Activated CD8-positive, alpha-beta T cell treated with anti-CD3 and anti-CD28 coated beads for 36 hours (primary cell): Measurements from ENCODE around the gene CAV3. TPM values are rescaled to one million over a fixed set of nuclear protein-coding genes. Genes with fewer than 3 reads are reported as not detected.

Experiments
- ATAC-seq: fragments of 200-7000 bp; cut with Tn5 transposase; one replicate; pipeline ENCODE4 v1.10.0; 2021; ENCODE audit warnings: mild to moderate bottlenecking, moderate library complexity
- CTCF ChIA-PET: fragments of 350-600 bp; sonication (Branson Sonifier 250); formaldehyde crosslinking; loops from one replicate; lab custom pipeline; 2021; ENCODE audit warnings: antibody characterized with exemption; lab: Charles Lee
- POLR2A ChIA-PET: fragments of 350-600 bp; sonication (Branson Sonifier 250); formaldehyde crosslinking; loops from one replicate; lab custom pipeline; 2021; ENCODE audit warnings: antibody characterized with exemption; lab: Charles Lee
- DNase-seq: peaks from one replicate; pipeline ENCODE4 v3.0.0-alpha.2; 2020
- H3K27ac Mint-ChIP-seq: one replicate; pipeline ENCODE4 v1.8.0; 2021; ENCODE audit warnings: mild to moderate bottlenecking, mixed read lengths
- H3K27me3 Mint-ChIP-seq: one replicate; pipeline ENCODE4 v1.8.0; 2021; ENCODE audit warnings: mixed read lengths
- H3K36me3 Mint-ChIP-seq: one replicate; pipeline ENCODE4 v1.8.0; 2021; ENCODE audit warnings: low read depth, mixed read lengths
- H3K4me1 Mint-ChIP-seq: one replicate; pipeline ENCODE4 v1.8.0; 2021; ENCODE audit warnings: low read depth, mixed read lengths
- H3K4me3 Mint-ChIP-seq: one replicate; pipeline ENCODE4 v1.8.0; 2021; ENCODE audit warnings: mild to moderate bottlenecking, moderate library complexity, mixed read lengths
- H3K9me3 Mint-ChIP-seq: one replicate; pipeline ENCODE4 v1.8.0; 2021; ENCODE audit warnings: mixed read lengths
- intact Hi-C: fragments of 100-400 bp; cut with micrococcal nuclease; formaldehyde crosslinking; loops from one replicate; pipeline ENCODE4 v1.10.0; 2022
- total RNA-seq, 2 experiments: library from RNA; stranded (reverse); gene quantifications; one replicate each; pipeline ENCODE4 v1.2.3, GENCODE V29; 2021
- TF ChIP-seq, protein P1 (sequence below): fragments of 200-600 bp; IDR thresholded peaks from one replicate; pipeline ENCODE4 v1.8.0; 2022; ENCODE audit warnings: antibody characterized with exemption, mild to moderate bottlenecking

Gene CAV3
- total RNA-seq, 2 experiments from 2014 or later = not detected

DNA sequence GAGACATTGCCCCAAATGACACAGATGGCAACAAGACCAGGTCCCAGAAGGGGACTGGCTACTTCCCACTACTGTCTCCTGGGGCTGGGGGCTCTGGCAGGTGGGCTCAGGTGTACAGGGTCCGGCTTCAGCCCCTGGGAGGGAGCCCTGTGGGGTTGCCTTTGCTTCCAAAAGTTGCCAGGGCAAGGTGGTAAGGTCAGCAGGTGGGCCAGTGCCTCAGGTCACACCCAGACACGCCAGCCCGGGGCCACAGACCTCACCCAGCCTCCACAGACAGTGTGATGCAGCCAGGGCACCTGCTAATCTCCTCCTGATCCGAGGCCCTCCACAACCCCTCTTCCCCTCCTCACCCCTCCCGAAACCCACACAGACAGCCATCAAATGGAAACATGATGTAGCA, 28.3 kb downstream of the CAV3 start:
- DNase-seq (no peak), ATAC-seq (no peak)
- intact Hi-C loops = no loop called here
- Mint-ChIP-seq H3K4me1 (no peaks in the 10 kb centered on the region), H3K4me3 (no peak overlapping the region), H3K36me3 (no peaks in the 10 kb centered on the region), H3K27me3 (peaks cover 5% of the 10 kb centered on the region), H3K27ac (no peak overlapping the region), H3K9me3 (no peaks in the 10 kb centered on the region)
- TF ChIP-seq, protein P1, sequence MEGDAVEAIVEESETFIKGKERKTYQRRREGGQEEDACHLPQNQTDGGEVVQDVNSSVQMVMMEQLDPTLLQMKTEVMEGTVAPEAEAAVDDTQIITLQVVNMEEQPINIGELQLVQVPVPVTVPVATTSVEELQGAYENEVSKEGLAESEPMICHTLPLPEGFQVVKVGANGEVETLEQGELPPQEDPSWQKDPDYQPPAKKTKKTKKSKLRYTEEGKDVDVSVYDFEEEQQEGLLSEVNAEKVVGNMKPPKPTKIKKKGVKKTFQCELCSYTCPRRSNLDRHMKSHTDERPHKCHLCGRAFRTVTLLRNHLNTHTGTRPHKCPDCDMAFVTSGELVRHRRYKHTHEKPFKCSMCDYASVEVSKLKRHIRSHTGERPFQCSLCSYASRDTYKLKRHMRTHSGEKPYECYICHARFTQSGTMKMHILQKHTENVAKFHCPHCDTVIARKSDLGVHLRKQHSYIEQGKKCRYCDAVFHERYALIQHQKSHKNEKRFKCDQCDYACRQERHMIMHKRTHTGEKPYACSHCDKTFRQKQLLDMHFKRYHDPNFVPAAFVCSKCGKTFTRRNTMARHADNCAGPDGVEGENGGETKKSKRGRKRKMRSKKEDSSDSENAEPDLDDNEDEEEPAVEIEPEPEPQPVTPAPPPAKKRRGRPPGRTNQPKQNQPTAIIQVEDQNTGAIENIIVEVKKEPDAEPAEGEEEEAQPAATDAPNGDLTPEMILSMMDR = no peak
- ChIA-PET CTCF (interaction anchor here (1.4 kb wide), 1 partner anchor 8 kb away, joined by 8 read pairs; the partner anchor contains the start of gene OXTR), POLR2A (no interaction called here)

DNA sequence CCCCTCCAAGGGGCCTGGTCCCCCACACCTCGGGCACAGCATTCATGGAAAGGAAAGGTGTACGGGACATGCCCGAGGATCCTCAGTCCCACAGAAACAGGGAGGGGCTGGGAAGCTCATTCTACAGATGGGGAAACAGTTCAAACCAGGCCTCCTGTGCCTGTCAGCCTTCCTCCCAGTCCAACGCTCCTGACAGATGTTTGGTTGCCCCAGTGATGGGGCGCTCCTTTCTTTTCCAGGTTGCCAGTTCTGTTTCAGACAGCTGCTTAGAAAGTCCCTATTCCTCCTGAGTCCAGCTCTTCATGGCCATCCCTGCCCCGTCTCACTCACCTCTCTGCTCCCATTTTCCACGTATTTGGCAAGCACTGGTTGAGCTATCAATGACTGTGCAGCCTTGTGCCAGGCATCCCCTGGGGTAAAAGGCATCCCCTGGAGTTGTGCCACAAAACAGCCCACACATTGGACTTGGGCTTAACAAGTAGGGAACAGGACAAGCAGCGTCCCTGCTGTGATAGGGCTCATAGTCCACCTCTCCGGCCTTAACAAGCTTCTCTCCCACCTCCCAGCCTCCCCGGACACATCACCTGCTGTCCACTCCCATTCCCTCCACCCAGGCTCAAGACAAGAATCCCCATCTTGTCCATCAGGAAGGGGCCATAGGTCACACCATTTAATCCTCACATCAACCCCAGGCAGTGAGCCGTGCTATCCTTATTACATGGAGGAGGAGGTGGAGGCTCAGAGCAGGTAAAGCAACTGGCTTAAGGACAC, 29.2 kb downstream of the CAV3 start:
- Mint-ChIP-seq H3K4me3 (no peak overlapping the region), H3K27me3 (peaks cover 10% of the 10 kb centered on the region), H3K36me3 (no peaks in the 10 kb centered on the region), H3K9me3 (no peaks in the 10 kb centered on the region), H3K4me1 (no peaks in the 10 kb centered on the region), H3K27ac (no peak overlapping the region)
- ChIA-PET CTCF (no interaction called here), POLR2A (no interaction called here)
- DNase-seq (no peak), ATAC-seq (no peak)
- intact Hi-C loops = no loop called here
- TF ChIP-seq, protein P1 = no peak

DNA sequence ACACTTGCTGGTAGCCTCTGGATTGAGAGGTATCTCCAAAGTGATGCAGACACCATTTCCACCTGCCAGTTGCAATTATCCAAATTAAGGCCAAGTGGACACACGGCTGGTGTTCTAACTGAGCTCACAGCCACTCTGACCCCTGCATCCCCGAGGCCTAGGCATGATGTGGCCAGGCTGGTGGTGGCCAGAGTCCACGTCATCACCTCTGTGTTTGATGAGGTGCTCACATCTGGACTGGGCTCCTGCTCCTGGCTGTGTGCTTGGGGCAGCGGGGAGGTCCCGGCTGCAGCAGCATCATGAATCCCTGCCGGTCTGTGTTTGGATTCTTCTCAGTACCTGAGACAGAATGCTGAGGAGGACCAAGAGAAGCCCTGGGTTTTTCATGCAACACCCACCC, 30.9 kb downstream of the CAV3 start:
- TF ChIP-seq, protein P1 = no peak
- peaks cover 24% of the 10 kb centered on the region for H3K27me3 Mint-ChIP-seq
- no peak overlapping the region for H3K27ac Mint-ChIP-seq
- intact Hi-C loops = no loop called here
- H3K9me3 Mint-ChIP-seq = no peaks in the 10 kb centered on the region
- H3K4me3 Mint-ChIP-seq = no peak overlapping the region
- ChIA-PET CTCF (no interaction called here), POLR2A (no interaction called here)
- DNase-seq (no peak), ATAC-seq (no peak)
- no peaks in the 10 kb centered on the region for H3K36me3 Mint-ChIP-seq
- H3K4me1 Mint-ChIP-seq = peaks cover 13% of the 10 kb centered on the region

DNA sequence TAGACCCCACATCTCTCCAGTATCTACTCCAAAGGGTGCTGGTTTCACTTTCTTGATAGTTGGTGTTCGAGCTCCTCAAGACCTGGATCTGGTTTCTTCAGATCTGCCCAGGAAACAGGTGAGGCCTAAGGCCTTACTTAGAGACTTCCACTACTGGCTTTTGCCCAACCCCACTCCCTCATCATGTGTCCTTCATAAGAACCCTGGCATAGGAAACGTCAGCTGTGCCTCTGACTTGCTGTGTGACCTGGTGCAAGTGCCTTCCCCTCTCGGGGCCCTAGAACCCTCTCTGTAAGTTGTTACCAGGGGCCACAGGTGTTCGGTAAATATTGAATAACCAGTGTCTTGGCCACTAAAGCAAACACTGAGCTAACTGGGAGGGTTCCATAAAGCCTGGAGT, 31.9 kb downstream of the CAV3 start:
- ATAC-seq = no peak
- no peak for DNase-seq
- peaks cover 15% of the 10 kb centered on the region for H3K4me1 Mint-ChIP-seq
- no peak overlapping the region for H3K27ac Mint-ChIP-seq
- H3K36me3 Mint-ChIP-seq = no peaks in the 10 kb centered on the region
- no peak overlapping the region for H3K4me3 Mint-ChIP-seq
- POLR2A ChIA-PET = no interaction called here
- intact Hi-C loops = no loop called here
- H3K27me3 Mint-ChIP-seq = peaks cover 34% of the 10 kb centered on the region
- TF ChIP-seq, protein P1 = no peak
- CTCF ChIA-PET = no interaction called here
- H3K9me3 Mint-ChIP-seq = no peaks in the 10 kb centered on the region

DNA sequence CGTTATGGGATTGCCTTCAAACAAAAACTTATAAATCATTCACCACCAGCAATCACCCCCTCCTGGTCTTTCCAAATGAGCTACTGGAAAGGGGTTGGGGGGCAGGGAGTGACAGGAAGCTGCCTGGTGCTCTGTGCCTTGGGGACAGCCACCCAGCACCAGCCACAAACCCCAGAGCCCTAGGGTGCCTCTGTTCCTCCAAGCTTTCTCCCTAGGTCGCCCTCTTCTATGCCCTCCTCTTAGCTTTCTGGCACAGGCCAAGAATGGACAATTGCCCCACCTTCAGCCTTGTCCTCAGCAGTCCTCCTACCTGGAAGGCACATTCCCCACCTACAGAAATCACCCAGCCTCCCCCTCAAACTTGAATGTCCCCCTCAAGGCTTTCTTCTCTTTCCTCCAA, 32.5 kb downstream of the CAV3 start:
- intact Hi-C loops = no loop called here
- DNase-seq = no peak
- Mint-ChIP-seq H3K27ac (no peak overlapping the region), H3K4me1 (peaks cover 15% of the 10 kb centered on the region), H3K36me3 (no peaks in the 10 kb centered on the region), H3K9me3 (no peaks in the 10 kb centered on the region), H3K4me3 (no peak overlapping the region), H3K27me3 (peaks cover 40% of the 10 kb centered on the region)
- ATAC-seq = no peak
- TF ChIP-seq, protein P1 = no peak
- POLR2A ChIA-PET = no interaction called here
- CTCF ChIA-PET = no interaction called here
